Subcutaneous adipose tissue (tissue), 4 donors: ENCODE measurements around the gene NUDT7. TPM values are rescaled to one million over a fixed set of nuclear protein-coding genes. Genes with fewer than 3 reads are reported as not detected.

ENCODE experiments used
- total RNA-seq, 4 donors: library from RNA; depleted of rRNA; stranded (reverse); fragments of >200 nt; gene quantifications; one replicate each; pipeline ENCODE4 v1.1.0, GENCODE V29; 2016
- TF ChIP-seq, protein P1 (sequence below): fragments of 450-650 bp; IDR thresholded peaks from one replicate; pipeline ENCODE4 v1.5.1; 2016; ENCODE audit warnings: low read depth, mild to moderate bottlenecking, control low read depth, antibody characterized with exemption, moderate library complexity

NUDT7 gene
- total RNA-seq, 4 donors from 2014 or later = 14.3 to 43.0 (median 17.5) TPM

DNA sequence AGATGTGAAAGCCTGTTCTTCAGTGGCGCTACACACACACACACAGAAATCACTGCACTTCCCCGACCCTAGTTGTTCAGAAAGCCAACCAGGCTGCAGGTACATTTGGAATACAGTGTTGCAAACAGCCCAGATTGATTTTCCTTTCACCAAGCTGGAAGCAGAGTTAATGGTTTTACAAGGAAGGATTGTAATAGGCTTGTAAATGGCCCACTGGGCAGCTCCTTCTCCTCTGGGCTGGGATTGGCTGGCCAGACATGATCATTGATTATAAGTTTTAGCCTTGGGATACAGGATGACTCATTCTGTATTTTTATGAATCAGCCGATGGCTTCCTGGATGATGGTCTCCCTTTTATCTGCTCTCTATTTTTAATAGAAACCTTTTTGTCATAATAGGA, 68.6 kb downstream of the NUDT7 start:
- TF ChIP-seq, protein P1, sequence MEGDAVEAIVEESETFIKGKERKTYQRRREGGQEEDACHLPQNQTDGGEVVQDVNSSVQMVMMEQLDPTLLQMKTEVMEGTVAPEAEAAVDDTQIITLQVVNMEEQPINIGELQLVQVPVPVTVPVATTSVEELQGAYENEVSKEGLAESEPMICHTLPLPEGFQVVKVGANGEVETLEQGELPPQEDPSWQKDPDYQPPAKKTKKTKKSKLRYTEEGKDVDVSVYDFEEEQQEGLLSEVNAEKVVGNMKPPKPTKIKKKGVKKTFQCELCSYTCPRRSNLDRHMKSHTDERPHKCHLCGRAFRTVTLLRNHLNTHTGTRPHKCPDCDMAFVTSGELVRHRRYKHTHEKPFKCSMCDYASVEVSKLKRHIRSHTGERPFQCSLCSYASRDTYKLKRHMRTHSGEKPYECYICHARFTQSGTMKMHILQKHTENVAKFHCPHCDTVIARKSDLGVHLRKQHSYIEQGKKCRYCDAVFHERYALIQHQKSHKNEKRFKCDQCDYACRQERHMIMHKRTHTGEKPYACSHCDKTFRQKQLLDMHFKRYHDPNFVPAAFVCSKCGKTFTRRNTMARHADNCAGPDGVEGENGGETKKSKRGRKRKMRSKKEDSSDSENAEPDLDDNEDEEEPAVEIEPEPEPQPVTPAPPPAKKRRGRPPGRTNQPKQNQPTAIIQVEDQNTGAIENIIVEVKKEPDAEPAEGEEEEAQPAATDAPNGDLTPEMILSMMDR = no peak

Other genes starting within 250 kb of the NUDT7 start
- gene VAT1L, start 66.0 kb downstream of the NUDT7 start, total RNA-seq = under 1 TPM in 2 of 4 donors, not detected in 2; 0.22 to 0.34 TPM